HG02885 (cell line): Measurements from ENCODE around the gene EIF2S2.
A peak's percentile ranks its signal among the peaks of the same experiment; 100 is the strongest.
"Not testable (repeated sequence)": the region's sequence is repeated elsewhere in the genome, so short reads cannot be mapped to it uniquely, and the experiment has no call there.

Source experiments
- ATAC-seq: cut with Tn5 transposase; IDR thresholded peaks from one replicate; pipeline ENCODE4 v1.9.1; 2021; ENCODE audit warnings: mild to moderate bottlenecking; ENCODE audit not compliant: unreplicated experiment, poor library complexity

EIF2S2 gene

DNA sequence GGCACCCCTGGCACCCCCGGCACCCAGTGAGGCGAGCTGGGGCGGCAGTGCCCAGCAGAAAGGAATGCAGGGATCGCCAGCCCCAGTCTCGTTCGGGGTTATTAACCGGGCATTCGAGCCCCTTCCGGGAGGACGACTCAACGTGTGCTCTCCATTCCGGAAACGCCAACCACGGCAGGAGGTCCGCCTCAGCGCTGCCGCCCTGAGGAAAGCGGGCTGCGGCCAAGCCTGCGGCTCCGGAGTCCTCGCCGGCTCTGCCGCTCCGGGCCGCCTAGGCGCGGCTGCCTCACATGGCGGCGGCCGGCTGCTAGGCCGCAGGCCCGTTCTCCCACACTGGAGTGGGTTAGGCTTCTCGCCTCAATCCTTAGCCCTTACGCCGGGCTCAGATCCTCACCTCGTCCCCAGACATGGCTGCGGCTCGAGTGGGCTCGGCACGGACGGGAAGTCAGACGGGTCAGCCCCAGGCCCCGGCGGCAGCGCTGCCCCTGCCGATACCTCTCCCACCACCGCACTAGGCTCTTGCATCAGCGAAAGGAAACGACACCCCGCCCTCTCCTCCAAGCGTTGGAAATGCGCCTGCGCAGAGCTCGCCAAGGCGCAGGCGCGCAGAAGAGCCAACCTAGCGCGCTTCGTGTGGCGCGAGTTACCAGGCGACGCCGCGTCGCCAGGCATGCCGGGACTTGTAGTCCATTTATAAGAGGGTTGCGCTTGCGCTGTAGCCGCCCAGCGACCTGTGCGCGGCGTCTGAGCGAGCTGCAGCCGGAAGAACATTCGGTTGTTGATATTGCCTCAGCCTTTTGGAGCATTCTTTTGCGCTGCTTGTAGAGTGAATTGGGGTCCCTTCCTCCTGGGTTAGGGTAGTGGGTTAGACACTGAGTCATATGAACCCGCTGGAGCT lies at the start of gene EIF2S2:
Gene EIF2S2 (minus strand): TSS at position 542 of the 898 bp plus-strand sequence. CDS start 133 bp downstream, at position 409.
- peak; percentile 91 for ATAC-seq

- ATAC-seq = not testable (repeated sequence)
Observed at GRCh38 chr20:34157697-34158096, 45.7 kb upstream of the EIF2S2 start.

- ATAC-seq = no peak
Observed at GRCh38 chr20:34155836-34156235, 43.8 kb upstream of the EIF2S2 start.

GRCh38 chr20:34153169-34153568 lies 41.1 kb upstream of the EIF2S2 start:
- not testable (repeated sequence) for ATAC-seq

GRCh38 chr20:34152073-34152472 lies 40.0 kb upstream of the EIF2S2 start:
- not testable (repeated sequence) for ATAC-seq

- ATAC-seq = no peak
Observed at GRCh38 chr20:34150306-34151000, 38.4 kb upstream of the EIF2S2 start.

DNA sequence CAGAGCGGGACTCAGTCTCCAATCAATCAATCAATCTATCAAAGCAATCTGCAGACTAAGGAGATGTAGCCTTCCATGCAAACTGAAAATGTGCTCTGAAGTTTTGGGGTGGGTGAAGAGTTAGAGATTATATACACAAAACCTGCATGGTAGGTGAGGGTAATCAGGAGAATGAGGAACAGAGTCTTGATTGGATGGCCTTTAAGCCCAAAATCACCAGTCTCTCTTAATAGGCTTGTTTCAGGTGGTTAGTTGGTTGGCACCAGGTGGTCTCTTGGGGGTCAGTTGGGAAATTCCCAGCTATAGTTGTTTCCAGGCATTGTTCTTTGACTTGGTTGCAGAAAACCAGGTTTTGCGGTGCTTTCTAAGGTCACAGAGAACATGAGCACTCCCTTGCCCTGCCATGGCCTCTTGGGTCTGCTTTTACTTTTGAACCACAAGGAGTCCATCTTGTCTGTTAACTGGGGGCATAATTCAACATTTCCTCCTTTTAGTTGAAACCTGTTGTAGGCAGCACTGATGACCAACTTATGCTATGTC lies 33.3 kb upstream of the EIF2S2 start:
- no peak for ATAC-seq

GRCh38 chr20:34143951-34144350 lies 31.9 kb upstream of the EIF2S2 start:
- no peak for ATAC-seq

GRCh38 chr20:34142121-34142520 lies 30.1 kb upstream of the EIF2S2 start:
- no peak for ATAC-seq

GRCh38 chr20:34141293-34141692 lies 29.2 kb upstream of the EIF2S2 start:
- ATAC-seq = no peak

- ATAC-seq = not testable (repeated sequence)
Observed at GRCh38 chr20:34135525-34136275, 23.7 kb upstream of the EIF2S2 start.

DNA sequence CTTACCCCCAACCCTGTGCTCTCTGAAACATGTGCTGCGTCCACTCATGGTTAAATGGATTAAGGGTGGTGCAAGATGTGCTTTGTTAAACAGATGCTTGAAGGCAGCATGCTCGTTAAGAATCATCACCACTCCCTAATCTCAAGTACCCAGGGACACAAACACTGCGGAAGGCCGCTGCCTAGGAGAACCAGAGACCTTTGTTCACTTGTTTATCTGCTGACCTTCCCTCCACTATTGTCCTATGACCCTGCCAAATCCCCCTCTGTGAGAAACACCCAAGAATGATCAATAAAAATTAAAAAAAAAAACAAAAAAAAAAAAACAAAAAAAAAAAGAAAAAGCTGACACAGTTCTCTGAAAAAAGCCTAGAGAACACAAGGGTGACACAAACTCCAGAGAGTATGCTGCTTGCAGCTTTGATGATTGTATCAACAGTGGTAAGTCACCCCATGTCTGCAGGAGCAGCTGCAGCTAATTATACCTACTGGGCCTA lies 21.4 kb upstream of the EIF2S2 start:
- not testable (repeated sequence) for ATAC-seq

- ATAC-seq = not testable (repeated sequence)
Observed at GRCh38 chr20:34132943-34133342, 20.9 kb upstream of the EIF2S2 start.

- ATAC-seq = not testable (repeated sequence)
Observed at GRCh38 chr20:34132491-34132890, 20.4 kb upstream of the EIF2S2 start.

GRCh38 chr20:34131491-34131890 lies 19.4 kb upstream of the EIF2S2 start:
- ATAC-seq = no peak

DNA sequence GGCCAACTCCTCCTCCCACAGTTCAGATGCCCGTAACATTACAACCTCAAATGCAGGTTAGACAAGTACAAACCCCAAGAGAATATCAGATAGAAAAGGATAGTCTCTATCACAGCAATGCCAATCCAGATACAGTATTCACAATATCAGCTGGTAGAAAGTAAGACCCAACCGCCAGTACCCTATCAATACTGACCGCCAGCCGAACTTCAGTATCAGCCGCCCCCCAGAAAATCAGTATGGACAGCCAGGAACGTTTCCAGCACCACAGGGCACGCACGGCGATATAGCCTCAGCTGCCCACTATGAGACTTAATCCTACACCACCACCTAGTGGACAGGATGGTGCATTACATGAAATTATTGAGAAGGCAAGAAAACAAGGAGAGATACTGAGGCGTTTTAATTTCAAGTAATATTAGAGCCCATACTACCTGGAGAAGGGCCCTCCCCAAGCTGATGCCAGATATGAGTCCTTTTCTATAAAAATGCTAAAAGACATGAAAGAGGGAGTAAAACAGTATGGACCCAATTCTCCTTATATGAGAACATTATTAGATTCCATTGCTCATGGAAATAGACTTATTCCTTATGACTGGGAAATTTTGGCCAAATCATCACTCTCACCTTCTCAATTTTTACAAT lies 17.6 kb upstream of the EIF2S2 start:
- peak; percentile 53 for ATAC-seq

- ATAC-seq = no peak
Observed at GRCh38 chr20:34127792-34128191, 15.7 kb upstream of the EIF2S2 start.

DNA sequence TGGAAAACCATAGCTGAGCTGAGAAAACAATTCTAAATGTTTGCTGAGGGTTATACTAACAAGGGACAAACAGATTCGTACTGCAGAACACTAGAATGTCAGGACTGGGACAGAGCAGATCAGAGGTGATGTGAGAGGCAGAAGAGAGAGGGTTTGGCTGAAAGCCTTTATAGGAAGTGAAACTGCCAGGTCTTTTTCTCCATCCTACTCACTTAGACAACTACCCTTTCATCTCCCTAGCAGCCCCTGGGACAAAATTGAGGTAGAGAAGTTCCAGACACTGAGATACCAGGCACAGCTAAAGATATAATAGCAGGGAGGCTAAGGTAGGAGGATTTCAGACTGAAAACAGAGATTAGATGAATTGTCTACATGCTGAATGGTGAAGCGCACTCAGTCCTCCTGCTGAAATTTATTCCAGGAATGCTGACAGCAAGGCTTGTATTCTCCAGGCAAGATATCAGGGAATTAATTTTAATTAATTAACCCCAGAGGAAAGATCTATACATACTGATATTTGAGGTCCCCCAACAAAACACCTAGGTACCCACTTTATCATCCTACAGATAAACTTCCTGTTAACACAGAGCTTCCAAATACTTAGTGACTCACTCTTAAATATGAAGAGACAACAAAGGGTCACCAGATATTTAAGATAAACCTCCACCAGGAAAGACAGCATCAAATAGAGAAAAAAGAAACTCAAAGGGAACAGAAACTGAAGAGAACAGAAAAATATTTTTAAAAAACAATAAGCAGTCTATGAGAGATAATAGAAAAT lies 12.6 kb upstream of the EIF2S2 start:
- ATAC-seq = no peak

GRCh38 chr20:34123309-34123708 lies 11.3 kb upstream of the EIF2S2 start:
- ATAC-seq = no peak
